ENCODE measurements around the gene TBC1D22A.
"Not testable (repeated sequence)": the region's sequence is repeated elsewhere in the genome, so short reads cannot be mapped to it uniquely, and the experiment has no call there.

The TBC1D22A gene

DNA sequence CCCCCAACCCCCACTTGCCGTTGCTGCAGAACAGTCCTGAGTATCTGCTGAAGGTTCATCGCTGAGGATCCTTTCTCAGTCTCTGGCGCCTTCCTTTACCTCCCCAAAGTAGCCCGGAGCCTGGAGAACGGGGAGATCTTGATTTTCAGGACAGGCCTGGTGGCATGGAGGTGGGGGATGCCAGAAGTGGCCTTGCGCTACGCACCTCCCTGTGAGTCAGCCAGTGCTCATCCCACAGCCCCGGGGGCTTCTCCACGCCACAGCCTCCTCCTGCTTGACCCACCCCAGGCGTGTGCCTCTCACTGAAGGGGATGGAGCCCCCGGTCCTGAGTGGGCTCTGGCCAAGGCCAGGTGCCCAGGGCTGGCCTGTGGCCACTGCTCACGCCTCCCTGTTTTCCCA lies 339.6 kb downstream of the TBC1D22A start:
- no peak for DNase-seq (ENCODE audit: low spot score)

DNA sequence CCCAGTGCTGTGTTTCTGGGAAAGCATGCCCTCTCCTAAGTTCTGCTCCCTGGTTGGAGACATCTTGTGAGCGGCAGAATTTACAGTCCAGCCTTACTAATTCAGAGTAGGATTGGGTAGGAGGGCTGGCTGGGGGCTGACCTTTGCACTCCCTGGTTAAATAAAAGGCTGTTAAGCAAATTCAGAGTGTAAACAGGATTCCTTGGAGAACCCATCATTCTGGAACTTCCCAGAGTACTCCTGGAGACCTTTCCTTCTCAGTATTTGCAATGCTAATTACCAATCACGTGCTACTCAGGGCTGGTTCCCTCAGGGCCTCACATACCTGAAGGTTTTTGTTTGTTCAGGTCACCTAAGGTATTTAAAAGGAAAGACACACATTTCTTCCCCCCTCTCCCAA lies 340.2 kb downstream of the TBC1D22A start:
- DNase-seq (ENCODE audit: low spot score): no peak

DNA sequence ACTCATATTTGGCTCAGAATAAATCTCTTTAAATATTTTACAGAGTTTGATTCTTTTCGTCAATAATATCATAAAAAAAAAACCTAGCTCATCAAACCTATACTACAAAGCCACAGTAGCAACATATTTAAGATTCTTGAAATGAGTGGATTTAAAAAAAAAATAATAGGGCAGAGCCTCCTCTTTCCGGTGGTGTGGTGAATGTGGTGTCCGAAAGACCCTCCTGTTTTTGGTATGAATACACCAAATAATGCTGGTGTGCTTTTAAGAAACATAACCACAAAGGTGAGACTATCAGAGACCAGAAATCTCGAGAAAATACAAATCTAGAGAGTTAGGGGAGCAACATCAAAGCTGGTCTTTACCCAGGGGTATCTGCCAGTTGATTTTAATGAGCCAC lies 342.6 kb downstream of the TBC1D22A start:
- DNase-seq (ENCODE audit: low spot score): no peak

DNA sequence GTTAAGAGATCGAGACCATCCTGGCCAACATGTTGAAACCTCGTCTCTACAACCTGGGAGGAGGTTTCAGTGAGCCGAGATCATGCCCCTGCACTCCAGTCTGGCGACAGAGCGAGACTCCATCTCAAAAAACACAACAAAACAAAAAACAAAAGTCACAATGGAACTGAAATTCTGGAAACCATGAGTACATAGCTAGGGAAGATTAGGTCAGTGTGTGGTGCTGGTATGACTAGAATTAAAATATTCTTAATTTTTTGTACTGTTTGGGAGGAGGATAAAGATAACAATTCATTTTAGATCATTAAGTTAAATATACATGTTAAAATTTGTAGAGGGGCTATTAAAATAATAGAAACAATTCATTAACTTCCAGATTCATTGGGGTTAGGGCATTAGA lies 344.4 kb downstream of the TBC1D22A start:
- DNase-seq (ENCODE audit: low spot score): no peak

DNA sequence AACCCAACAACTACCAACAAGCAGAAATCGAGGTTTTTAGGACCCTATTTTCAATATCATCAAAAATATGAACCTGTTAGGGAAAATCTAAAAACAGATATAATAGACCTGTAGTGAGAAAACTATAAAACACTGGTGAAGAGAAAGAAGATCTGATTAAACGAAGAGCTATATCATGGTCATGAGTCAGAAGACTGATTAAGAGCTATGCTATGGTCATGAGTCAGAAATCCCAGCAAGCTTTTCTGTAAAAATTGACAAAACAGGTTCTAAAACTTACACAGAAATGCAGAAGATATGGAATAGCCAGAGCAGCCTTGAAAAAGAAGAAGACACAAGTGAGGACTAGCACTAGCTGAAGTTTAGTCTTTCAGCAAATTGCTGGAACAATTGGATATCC lies 345.0 kb downstream of the TBC1D22A start:
- DNase-seq (ENCODE audit: low spot score): no peak

DNA sequence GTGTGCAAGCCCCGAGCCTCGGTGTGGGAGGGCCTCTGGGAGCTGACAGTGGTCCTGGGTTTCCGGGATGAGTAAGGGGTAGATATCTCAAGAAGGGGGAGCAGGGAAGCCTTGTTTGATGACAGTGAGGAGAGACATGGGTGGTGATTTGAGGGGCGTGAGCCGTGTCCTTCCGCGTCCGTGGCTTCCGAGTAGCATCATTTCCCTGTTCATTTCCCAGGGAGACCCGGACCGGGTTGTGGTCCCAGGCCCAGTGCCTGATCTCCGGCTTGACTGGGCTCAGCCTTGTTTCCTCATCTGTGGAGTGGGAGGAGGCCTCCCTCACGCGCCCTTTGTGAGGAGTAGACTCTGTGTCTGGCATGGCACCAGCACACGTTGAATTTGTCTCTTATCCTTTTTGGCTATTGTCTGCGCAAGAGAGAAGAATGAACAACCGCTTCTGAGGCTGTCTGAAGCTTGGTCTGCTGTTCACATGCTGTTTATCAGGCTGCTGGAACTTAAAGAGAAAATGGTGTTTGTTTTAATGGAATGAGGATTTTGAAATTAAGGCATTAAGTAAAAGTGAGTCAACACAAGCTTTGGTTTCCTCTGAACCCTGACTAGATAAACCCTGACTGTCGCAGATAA lies 348.5 kb downstream of the TBC1D22A start:
- no peak for DNase-seq (ENCODE audit: low spot score)

DNA sequence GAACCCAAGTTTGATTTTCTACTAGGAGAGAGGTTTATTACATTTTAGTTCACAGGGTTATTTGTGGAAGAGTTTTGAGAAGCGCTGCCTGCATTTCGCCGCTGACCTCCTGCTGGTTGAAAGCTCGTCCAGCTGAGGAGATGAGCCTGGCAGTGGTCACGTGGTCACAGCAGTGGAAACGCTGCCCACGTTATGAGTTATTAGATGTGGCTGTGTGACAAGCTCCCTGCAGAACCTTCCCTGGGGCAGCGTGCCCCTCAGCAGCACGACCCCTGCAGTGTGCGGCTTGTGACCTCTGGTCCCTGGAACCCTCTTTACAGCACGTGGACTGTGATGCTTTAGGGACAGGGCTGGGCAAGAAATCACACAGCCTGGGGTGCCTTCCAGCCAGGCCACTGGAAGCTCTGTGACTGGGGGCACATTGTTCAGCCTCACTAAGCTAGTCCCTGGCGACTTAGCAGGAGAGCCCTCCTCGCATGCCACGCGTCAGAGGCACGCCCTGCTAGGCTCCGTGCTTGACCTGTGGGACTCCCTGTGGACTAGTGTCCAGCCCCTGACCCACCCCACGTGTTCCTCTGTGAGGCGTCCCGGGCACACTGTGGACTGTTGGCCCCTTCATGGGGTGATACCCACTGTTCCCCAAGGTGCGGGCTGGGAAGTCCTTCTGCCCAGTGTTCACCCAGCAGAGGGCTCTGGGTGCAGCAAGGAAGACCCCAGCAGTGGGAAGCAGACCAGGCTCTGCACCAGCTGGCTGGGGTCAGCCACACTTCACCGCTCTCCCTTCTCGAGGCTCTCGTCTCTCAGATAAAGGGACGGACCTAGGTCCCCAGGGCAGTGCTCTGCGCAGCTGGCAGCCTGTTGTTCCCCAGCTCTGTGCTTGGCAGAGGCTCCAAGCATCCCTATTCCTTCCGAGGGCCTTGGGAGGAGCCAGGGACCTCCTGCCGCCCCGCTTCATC lies 349.5 kb downstream of the TBC1D22A start:
- DNase-seq (ENCODE audit: low spot score): no peak

DNA sequence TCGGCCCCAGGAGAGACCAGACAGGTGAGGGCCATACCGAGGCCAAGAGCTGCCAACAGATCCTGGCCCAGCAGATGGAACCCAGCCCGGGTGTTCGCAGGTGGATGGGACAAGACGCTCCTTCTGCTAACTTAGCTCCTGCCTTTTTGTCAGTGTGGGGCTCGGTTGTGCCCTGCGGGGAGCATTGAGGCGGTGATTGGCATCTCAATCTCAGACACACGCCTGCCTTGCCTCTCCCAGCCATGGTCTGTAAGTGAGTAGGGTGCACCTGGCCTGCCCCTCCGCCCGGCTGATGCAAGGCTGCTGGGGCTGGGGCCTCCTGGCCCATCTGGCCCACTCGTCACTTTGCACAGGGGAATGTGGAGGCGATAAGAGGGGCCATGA lies 350.1 kb downstream of the TBC1D22A start:
- no peak for DNase-seq (ENCODE audit: low spot score)

DNA sequence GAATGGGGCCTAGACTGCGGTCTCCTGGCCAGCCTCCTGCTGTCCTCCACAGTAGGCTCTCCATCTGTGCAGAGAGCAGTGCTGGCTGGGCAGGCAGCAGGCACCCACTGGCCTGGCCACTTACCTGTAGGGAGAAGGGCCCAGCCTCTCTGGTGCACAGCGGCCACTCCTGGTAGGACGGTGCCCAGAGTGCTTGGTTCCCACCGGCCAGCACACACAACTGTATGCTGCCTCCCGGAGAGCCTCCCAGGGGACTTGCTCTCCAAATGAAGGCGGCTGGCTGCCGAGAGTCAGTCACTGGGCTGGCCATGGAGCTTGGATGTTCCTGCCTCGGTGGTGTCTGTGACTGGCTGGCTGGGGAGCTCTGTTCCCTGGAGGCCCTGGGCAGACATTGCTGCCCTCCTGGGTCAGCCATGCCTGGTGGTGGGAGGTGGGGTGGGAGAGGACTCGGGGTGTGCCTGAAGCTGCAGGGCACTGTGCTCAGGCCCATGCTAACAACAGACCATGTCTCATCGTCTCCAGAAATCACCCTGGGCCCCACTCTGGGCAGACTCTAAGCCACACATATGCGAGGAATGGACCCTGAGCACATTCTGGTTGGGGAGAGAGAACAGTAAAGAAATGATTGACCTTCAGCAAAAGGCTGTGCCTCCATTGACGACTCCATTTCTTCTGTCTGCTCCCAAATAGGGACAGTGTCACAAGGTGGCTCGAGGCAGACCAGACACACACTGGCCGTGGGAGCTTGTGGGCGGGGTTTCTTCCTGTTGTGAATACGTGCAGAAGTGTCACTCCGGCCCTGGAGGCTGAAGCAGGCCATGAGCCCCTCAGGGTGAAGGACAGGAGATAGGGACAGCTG lies 350.8 kb downstream of the TBC1D22A start:
- no peak for DNase-seq (ENCODE audit: low spot score)

DNA sequence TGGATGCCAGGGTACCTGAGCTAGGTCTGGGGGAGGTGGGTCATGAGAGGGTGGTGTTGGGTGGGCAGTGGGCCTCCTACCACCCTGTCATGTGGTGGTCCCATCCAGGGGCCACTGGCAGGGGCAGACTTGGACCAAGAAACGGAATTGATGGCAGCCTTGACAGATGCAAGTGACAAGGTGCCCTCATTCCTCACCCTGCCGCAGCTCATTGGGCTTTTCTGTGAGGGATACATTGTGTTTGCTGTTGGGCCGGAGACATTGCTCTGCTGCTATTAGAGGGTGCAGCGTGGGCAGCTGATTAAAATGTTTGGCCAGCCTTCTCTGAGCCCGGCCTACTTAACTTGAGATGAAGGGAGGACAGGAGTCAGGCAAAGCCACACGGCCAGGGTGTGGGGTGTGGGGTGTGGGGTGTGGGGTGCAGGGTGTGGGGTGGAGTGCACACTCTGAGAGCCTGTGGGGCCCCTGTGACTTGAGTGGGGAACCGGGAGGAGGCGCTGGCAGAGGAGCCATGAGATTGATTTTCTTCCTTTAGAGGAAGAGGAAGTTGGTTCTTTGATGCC lies 351.5 kb downstream of the TBC1D22A start:
- no peak for DNase-seq (ENCODE audit: low spot score)

DNA sequence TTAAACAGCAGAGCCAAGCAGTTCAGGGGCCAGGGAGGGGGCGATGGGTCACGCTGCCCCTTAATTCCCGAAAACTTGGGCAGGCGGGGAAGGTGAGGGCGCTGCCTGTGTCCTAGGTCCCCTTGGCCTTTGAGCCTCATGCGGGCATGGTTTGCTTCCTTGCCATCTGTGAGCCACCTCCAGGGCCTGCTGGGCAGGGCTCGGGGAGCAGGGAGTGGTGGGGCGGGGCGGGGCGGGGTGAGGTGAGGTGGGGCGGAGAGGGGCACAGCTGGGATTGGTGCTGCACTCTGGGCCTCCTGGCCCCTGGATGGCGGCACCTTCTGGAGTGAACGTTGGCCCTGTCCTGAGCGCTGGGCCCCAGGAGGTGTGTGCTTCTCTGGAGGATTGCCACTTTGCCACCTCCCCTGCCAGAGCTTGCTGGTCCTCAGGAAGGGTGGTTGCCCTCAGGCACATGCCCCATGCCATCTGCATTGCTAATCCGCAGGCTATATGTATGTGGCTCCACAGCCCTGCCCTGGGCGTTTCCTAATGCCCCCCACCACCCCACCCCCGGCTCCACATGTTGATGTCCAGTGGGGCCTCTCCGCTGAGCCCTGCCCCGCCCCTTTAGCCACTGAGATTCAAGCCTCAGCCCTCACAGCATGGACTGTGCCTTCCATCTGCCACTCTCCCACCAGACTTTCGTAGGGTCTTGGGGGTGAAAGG lies 352.5 kb downstream of the TBC1D22A start:
- no peak for DNase-seq (ENCODE audit: low spot score)

DNA sequence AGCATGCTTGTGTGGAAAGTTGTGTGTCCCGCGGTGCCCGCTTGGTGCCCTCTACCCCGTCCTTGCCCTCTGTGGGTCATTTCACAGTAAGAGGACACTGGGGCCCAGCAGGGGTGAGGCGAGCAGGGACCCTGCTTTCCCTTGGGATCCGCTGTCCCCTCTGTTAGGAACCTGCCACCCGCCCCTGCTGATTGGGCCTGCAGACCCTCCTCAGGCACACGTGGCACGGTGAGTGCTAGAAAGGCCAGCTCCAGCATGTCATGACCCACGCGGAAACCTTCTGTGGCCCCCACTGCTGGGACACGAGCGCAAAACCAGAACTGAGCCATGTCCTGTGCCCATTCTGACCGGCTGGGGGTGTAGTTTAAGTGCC lies 353.1 kb downstream of the TBC1D22A start:
- DNase-seq (ENCODE audit: low spot score): no peak

DNA sequence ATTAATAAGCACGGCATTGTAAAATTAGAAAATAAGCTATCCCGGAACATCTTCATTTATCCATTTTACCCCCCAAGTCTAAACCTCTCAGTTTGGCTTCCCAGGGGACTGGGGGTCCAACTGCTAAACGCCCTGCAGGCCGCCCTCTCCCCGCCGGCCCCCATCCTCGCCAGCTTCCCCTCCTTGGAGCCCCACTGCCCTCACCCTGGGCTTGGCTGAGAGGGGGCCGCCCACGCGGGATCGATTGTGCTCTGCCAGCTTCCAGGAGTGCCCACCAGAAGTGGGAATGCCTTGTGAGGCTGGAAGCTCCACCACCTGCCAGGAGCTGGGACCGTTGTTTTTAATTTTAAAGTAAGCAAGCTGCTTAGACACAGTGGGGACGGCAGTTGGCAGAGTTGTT lies 353.5 kb downstream of the TBC1D22A start:
- no peak for DNase-seq (ENCODE audit: low spot score)

DNA sequence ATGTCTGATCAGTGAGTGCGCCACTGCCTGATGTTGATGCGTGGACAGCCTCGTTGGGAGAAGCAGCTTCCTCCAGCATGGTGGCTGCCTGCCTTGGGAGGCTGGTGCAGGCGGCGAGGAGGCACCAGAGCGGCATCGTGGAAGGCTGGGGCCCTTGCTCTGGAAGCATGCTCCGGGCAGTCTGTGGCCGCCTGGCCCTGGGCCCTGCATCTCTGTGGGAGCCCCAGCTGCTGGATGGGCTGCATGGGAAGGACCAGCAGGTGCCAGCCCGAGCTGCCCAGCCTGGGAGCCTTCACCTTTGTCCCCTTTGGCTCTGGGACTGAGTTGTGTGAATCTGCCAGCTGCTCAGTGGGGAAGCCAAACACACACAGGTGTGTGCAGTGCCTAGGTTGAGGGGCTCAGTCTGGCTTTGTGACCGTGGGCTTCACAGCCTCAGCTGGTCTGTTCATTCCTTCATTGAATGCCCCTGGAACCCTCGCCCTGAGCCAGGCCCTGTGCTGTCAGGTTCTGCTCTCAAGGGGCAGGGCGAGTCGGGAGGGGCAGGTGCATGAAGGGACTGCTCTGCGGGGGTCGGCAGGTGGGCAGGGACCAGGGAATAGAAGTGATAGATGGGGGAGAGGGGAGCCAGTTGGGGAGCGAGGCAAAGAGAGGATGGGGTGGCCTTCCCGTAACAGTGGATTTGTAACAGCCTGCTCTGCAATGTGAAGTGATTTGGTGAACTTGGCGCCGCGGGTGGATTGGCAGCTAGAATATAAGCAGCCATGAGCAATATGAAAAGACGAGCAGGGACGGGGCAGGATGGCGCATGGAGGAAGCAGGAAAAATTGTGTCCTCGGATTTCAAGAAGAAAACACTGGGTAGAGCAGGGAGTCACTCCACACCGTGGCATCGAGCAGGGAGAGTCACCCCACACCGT lies 354.2 kb downstream of the TBC1D22A start:
- DNase-seq (ENCODE audit: low spot score): no peak

DNA sequence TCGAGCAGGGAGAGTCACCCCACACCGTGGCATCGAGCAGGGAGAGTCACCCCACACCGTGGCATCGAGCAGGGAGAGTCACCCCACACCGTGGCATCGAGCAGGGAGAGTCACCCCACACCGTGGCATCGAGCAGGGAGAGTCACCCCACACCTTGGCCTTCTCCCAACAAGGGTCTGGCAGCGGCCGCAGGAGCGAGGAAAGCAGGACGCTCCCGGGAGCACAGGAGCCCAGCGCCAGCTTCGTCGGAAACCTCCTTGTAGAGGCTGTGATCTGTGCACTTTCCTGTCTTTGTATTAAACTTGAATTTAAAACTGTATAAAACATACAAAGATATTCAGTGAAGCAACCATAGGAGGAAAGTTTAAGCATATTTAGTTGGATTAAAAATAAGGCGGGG lies 355.0 kb downstream of the TBC1D22A start:
- not testable (repeated sequence) for DNase-seq (ENCODE audit: low spot score)

DNA sequence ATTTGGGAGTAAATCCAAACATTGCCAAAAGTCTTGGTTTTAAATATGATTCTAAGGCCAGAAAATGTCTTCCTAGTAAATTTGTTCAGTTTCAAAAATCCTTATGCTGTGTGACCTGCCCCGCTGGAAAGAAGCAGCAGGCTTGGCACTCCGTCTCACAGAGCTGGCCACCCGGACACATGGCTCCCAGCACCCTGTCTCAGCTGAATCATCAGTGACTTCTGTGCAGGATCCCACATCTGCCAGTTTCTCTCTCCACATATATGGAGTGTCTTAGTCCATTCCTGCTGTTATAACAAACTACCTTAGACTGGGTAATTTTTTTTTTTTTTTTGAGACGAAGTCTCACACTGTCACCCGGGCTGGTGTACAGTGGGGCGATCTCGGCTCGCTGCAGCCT lies 356.7 kb downstream of the TBC1D22A start:
- DNase-seq (ENCODE audit: low spot score): no peak

DNA sequence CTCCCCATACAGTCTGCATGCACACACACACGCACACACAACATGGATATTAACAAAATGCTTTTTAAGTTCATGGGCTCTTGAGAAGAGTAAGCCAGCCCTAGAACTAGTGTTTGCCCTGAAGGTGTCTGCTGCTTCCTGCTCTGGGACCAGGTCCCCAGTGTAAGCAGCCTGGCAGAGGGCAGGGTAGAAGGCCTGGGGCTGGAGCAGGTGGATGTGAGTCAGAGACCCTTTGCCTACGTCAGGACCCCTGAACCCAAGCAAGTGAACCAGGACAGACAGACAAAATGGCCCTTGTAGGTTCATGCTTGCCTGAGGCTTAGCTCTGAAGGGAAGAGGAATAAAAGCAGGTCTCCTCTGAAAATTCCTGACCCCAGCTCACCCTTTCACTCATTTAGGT lies 357.9 kb downstream of the TBC1D22A start:
- DNase-seq (ENCODE audit: low spot score): no peak

DNA sequence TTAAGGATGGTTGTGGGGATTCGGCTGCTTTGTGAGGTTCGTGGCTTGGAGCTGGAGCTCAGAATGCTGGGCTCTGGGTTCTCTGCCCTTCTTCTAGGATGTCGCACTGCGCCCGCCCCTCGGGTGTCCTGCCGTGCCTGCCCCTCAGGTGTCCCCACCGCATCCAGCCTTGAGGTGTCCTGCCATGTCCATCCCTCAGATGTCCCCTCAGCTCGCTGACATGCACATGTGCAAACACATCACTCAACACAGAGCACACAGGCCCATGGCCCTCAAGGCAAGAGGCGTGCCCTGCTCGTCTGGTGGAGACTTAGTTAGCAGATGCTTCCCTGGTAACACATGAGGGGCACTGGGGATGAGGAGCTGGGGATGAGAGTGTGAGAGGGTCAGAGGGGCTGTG lies 359.3 kb downstream of the TBC1D22A start:
- DNase-seq (ENCODE audit: low spot score): no peak

DNA sequence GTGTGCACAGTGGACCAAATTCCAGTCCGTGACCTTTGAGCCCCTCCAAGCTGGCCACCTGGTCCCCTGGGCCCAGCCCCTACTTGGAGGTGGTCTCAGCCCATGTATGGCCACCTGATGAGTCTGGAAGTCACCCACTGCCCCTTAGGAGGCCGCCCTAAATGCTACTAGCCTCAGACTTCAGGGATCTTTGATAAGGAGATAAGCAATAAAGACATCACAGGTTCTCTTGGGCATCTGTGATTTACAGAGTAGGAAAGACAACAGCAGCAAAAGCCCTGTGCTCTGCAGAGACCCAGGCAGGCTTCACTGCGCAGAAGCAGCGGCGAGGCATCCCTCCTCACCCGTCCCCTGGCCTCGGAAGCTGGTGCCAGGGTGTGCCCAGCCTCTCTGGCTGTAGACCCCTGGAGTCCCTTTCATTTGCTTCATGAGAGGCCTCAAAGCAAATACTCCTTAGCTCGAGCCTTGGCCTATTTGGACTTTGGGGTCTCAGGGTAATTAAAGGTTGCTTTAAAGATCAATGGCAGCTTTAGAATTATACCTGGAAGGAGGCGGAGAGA lies 360.1 kb downstream of the TBC1D22A start:
- DNase-seq (ENCODE audit: low spot score): no peak

Data from CD4-positive, alpha-beta T cell treated with Interleukin-2 at 100 ng/mL for 4 hours (primary cell).